Coronary artery (tissue), 2 donors: ENCODE measurements around the gene ANKS1A.
A peak's percentile ranks its signal among the peaks of the same experiment; 100 is the strongest.

Source experiments
- DNase-seq: peaks from one replicate; pipeline ENCODE4 v3.0.0-alpha.2; 2017; ENCODE audit warnings: low spot score
- H3K27ac ChIP-seq, 2 donors: fragments of 200-600 bp; sonication (generic); one replicate each; pipeline ENCODE4 v1.5.1; 2016 to 2019
- H3K4me3 ChIP-seq: fragments of 200-600 bp; sonication (generic); 2 replicates; pipeline ENCODE4 v1.5.1; 2016; ENCODE audit warnings: mild to moderate bottlenecking, moderate library complexity
- TF ChIP-seq, protein P1 (sequence below): fragments of 200-600 bp; sonication (generic); IDR thresholded peaks from one replicate; pipeline ENCODE4 v1.5.1; 2019; ENCODE audit warnings: antibody characterized with exemption

The ANKS1A gene

DNA sequence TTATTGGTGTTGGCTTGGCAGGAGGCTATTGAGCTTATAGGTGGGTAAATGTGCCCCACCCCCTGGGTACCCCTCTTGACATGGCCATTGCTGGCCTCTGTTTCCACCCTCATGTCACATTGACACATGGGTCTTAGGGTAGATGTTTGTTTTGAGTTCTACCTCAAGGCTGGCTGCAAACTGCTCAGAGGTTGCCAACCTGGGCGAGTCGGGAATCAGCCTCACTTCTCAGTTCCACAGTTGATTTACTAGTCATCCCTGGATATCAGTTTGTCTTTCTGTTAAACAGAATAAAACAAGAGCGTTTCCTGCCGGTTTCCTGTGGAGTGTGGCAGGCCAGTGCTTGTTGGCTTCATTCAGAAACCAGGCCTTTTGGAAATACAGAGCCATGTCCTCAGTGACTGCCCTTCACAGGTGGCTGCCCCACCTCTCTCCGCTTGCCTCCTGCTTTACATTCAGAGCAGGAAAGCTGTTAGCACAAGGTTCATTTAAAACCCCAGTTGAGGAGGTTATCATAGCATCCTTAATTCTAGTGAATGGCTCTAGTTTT is 146.5 kb downstream of the ANKS1A start:
- H3K4me3 ChIP-seq: no peak overlapping the region
- TF ChIP-seq, protein P1, sequence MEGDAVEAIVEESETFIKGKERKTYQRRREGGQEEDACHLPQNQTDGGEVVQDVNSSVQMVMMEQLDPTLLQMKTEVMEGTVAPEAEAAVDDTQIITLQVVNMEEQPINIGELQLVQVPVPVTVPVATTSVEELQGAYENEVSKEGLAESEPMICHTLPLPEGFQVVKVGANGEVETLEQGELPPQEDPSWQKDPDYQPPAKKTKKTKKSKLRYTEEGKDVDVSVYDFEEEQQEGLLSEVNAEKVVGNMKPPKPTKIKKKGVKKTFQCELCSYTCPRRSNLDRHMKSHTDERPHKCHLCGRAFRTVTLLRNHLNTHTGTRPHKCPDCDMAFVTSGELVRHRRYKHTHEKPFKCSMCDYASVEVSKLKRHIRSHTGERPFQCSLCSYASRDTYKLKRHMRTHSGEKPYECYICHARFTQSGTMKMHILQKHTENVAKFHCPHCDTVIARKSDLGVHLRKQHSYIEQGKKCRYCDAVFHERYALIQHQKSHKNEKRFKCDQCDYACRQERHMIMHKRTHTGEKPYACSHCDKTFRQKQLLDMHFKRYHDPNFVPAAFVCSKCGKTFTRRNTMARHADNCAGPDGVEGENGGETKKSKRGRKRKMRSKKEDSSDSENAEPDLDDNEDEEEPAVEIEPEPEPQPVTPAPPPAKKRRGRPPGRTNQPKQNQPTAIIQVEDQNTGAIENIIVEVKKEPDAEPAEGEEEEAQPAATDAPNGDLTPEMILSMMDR: no peak
- no peak for DNase-seq
- peak overlapping the region in 1 of 2 donors; percentile 63 for H3K27ac ChIP-seq

DNA sequence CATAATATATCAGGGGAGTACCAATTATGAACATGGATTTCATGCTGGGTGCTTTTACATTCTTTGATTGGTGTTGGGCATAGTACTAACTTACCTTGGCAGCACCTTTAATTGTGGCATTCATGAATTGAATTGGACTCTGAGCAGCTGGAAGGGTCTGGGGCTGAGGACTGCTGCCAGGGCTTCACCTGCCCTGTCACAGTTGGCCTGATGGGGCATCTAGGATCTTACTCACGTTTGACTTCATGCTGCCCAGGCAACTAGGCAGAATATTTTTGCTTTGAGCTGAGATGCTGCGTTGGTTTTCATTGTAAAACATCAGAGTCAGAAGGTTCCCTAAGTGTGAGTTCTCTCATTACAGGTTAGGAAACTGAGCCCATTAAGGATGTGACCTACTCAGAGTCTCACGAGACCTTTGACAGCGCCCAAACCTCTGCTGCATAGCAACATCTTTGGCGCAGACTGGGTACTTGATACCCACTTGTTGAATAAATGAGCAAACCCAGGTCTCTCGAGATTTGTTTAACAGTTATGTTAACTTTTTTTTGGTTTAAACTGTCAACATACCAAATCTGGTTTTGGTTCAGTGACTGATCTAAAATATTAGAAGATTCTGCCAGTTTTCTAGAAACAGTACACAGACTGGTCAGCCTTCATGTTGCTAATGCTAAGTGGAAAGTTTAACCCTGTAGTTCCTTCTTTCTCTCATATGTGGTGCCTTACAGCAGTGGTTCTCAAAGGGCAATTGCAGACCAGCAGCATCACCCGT is 147.2 kb downstream of the ANKS1A start:
- Histone ChIP-seq H3K27ac (peak overlapping the region in 1 of 2 donors; percentile 63), H3K4me3 (no peak overlapping the region)
- DNase-seq: no peak
- TF ChIP-seq, protein P1: no peak

DNA sequence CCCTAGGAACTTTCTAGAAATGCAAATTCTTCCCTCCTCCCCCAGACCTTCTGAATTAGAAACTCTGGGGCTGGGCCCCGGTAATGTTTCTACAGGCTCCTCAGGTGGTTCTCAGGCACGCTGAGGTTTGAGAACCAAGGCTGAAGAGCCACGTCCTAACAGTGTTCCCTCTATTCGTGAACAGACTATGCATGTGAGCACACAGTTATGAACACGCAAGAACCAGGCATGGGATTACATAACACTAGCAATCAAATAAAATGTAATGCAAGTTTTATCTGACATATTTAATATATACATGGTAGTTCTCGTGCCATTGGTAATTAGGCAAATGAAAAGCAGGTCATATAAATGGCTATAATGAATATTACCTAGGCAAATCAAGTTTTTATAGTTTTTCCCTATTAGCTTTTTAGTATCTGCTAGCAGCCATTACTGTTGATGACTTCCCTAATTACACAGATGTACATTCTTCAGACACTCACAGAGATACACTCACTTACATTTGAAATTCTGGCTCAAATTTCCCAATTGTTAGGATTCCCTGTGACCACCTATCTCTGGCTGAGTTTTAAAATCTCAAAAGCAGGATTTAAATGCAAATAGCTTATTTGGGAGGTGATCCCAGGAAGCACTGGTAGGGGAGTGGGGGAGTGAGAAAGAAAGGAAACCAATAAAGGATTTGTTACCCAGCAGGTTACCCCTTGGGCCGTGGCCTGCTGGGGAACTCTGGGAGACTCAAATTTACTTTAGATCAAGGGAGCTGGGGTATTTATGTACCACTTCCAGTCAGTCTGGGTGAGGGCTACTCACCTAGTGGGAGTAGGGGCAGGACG is 148.0 kb downstream of the ANKS1A start:
- Histone ChIP-seq H3K4me3 (no peak overlapping the region), H3K27ac (no peak overlapping the region)
- no peak for DNase-seq
- TF ChIP-seq, protein P1: no peak

DNA sequence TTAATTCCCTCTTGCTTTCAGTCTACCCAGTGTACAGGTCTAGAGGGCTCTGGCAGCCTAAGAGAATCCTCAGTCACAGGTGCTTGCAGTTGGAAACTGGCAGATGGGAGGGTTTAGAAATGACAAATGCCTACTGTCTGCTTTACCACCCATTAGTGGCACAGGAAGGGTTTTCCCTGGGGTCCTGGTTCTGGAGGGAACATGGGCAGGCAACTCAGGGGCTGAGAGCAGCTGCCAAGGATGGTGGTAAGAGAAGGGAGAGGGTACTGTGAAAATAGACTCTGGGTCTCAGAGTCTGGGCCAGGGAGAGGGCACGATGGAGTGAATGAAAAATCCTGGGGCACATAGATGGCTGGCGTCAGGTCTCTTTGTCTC is 148.6 kb downstream of the ANKS1A start:
- TF ChIP-seq, protein P1: no peak
- H3K4me3 ChIP-seq: no peak overlapping the region
- no peak for DNase-seq
- H3K27ac ChIP-seq: no peak overlapping the region

DNA sequence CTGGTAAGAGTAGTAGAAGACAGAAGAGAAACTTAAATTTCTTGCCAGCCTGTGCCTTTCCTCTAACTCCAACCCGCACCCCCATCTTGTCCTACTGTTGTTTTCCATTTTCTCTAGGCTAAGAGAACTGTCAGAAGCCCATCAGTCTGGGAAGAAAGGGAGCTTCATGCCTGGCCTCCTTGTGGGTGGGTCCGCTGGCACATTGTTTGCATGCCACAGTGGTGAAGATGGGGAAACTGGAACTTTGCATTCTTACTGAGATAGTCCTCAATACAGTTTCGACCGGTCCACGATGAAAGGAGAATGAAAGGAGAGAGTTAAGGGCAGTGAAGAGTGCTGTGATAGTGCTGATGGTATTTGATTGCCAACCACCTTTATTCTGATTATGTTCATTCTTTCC is 149.0 kb downstream of the ANKS1A start:
- Histone ChIP-seq H3K27ac (no peak overlapping the region), H3K4me3 (no peak overlapping the region)
- DNase-seq: no peak
- TF ChIP-seq, protein P1: no peak

DNA sequence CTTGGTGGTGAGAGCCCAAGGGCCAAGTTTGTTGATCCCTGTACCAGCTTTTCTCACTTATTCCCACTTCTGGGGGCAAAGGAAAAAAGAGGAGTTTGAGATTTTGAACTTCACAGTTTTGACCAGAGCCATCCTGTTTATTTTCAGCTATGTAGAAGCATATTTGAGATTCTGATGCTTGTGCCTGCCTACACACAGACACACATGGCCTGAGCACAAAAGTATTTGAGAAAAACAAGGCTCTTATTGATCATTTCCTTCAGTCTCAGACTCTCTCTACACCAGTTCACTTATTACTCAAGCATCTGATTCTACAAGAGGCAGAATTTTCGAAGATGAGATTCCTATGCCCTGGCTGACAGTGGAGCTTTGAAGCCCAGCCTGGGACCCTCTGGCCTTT is 151.3 kb downstream of the ANKS1A start:
- DNase-seq: no peak
- no peak overlapping the region for H3K27ac ChIP-seq
- H3K4me3 ChIP-seq: no peak overlapping the region
- TF ChIP-seq, protein P1: no peak
